HuH-7 (cell line): ENCODE data around the gene SSR1.

ENCODE experiments used
- DNase-seq: peaks from one replicate; pipeline ENCODE4 v3.0.0; 2011; ENCODE audit warnings: low spot score

SSR1 gene

DNA sequence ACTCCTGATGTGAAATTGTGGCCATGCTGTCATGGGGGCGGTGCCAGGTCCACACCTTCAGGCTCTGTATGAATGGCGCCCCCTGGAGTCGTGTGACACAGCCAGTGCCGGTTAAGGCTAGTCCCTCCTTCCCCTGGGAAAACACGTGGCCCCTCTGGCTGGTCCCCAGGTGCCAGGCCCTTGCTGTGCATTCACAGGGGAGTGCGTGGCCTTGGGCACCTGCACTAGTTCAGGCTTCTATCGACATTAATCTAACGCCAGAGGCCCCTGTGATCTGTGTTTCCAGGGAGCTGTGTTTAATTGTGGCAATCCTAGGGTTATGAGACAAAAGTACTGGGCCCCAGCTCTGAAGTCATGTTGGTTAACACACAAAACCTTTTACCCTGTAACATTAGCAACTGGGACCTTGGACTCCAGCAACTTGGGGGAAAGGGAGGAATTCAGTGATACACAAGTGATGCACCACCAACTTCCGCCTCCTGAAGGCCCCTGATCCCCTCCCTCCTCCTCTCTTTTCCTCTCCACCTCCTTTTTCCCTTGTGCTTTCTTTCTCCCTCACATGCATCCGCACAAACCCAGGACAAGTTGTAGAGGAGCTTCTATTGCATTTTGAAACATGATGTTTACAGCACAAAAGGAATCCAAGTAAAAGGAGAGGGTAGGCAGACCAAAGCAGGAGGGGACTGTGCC lies 74.0 kb downstream of the SSR1 start:
- peak; percentile 72 for DNase-seq

DNA sequence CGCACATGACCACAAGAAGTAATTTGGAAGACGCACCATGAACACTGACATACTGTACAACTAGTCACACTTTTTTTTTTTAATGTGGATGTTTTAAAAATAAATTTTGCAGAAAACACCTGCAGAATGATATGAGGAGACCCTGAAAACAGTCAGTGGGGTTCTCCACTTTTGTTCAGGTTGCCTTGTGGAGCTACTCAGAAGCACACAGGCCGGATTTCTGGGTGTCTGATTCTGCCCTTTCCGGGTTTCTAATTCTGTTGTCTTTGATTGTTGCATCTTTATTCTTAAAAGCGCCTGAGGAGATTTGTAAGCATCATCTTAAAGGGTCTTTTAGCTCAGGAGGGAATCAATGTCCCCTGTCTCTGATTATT lies 74.5 kb downstream of the SSR1 start:
- DNase-seq, result no peak

DNA sequence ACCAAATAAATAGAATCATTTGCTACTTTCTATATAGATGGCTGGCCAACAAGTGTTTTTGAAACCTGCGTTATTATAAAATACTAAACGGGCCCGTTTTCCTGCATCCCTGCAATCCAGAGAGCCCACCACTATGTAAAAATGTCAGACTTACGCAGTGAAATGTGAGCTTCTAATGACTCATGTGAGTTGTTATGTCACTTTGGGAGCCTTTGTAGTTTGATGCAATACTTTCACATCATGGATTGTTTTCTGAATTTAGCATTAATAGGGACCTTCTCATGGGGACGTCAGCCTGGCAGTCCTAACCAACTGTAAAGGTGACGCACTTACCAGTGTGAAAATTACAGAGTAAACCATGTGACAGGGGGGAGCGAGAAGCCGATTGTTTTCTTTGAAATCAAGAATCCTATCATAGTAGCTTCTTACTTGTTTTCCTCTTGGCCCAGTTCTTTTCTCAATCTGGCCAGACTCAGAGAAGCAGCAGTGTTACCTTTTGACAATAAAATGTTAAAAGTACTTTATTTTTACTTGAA lies 75.3 kb downstream of the SSR1 start:
- DNase-seq, result no peak

DNA sequence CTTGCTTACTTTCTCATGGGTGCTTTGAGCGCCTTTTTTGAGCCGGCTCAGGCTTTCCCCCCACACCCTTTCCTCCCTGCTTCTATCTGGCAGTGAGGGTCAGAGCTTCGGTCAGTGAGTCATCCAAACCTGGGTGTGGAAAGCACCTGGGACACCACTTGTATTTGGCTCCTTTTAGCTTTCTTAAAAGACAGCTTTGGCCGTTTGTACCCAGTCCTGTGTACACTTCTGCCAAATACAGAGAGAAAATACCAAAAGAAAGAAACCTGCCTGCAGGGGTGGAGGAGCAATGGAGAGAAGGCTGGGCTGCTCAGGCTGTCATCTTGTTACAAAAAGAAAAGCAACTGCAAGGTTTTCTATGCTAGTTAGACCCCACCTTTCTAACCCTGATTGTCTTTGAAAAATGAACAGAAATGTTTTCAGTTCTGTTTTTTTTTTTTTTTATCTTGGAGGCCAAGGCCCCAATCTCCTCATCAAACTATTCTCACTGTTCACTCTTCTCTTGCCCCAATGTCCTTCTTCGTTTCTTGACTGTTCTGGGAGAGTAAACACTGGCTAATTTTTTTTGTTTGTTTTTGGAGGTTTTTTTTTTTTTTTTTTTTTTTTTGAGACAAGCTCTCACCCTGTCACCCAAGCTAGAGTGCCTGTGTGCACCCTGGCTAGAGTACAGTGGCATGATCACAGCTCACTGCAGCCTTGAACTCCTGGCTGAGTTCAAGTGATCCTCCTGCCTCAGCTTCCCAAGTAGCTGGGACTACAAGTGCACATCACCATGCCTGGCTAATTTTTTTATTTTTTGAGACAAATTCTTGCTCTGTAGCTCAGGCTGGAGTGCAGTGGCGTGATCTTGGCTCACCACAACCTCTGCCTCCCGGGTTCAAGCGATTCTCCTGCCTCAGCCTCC lies 76.4 kb downstream of the SSR1 start:
- no peak for DNase-seq

DNA sequence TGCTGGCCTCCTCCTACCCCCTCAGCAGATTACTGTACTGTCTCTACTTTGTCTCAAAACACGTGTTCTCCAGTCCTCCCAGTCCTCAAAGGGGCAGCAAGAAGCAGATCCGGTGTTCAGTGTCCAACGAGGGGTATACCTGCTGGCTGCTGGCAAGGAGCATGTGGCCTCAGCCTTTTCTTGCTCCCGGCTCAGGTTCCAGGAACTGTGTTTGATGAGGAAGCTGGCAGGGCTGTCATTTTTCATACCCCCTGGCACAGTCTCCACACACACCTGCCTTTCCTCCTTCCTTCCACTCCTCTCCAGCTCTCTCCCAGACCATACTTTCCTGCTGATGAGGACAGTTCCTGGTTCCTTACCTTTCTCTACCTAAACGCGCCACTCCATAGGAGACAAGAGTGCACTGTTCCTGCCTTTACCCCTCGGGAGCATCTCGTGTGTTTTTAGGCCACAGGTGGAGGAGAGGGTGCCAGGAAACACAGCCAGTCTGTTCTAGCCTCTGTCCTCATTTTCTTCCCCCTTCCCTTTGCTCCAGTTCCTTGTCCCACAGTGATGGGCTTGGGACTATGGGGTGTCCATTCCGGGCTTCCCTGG lies 77.2 kb downstream of the SSR1 start:
- DNase-seq, result no peak

DNA sequence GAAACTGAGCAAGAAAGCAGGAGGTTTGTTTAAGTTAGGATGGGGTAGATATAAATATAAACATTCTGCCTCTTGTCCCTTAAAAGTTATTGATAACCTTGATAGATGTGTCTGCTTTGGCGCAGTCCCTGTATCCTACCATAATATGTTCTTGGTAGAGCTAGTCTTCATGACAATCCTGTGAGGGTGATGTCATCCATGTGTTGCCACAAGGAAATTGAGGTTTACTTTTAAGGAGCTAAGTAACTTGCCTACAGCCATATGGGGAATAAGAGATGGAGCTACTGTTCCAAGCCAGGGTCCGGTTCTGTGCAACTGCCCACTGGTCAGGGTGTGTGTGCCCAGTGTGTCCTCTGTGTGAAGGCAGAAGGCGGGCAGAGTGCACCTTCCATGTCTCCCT lies 78.5 kb downstream of the SSR1 start:
- no peak for DNase-seq

DNA sequence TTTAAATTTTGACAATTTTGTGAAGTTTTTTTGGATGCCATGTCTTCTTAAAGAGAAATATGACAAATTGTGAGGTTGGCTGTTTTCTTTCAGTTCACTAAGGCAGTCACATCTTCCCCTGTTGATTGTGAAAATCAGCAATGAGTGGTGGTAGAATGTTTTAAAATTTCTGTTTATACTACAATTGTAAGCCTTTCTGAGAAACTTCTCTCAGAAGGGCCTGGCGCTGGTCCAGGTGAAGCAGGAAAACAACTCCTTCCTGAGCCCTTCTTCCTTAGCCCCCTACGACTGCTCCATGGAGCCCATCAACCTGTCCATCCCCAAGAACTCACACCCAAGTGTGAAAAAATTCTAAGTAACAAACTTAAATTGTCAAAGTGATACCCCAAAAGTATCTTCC lies 80.6 kb downstream of the SSR1 start:
- no peak for DNase-seq

DNA sequence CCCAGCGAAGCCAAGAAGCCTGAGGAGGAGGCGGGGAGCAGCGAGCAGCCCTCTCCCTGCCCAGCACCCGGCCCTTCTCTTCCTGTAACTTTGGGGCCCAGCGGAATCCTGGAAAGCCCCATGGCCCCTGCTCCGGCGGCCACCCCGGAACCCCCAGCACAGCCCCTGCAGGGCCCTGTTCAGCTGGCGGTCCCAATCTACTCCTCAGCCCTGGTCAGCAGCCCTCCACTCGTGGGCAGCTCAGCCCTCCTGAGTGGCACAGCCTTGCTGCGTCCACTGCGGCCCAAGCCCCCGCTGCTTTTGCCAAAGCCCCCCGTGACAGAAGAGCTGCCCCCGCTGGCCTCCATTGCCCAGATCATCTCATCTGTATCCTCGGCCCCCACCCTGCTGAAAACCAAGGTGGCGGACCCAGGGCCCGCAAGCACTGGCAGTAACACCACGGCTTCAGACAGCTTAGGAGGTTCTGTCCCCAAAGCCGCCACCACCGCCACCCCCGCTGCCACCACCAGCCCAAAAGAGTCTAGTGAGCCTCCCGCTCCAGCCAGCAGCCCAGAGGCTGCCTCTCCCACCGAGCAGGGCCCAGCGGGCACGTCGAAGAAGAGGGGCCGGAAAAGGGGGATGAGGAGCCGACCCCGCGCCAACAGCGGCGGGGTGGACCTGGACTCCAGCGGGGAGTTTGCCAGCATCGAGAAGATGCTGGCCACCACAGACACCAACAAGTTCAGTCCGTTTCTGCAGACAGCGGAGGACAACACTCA lies 81.9 kb downstream of the SSR1 start:
- no peak for DNase-seq

DNA sequence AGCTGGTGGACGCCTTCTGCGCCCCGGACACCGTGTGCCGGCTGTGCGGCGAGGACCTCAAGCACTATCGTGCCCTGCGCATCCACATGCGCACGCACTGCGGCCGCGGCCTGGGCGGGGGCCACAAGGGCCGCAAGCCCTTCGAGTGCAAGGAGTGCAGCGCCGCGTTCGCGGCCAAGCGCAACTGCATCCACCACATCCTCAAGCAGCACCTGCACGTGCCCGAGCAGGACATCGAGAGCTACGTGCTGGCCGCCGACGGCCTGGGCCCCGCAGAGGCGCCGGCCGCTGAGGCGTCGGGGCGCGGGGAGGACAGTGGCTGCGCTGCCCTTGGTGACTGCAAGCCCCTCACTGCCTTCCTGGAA lies 82.7 kb downstream of the SSR1 start:
- DNase-seq, result no peak

DNA sequence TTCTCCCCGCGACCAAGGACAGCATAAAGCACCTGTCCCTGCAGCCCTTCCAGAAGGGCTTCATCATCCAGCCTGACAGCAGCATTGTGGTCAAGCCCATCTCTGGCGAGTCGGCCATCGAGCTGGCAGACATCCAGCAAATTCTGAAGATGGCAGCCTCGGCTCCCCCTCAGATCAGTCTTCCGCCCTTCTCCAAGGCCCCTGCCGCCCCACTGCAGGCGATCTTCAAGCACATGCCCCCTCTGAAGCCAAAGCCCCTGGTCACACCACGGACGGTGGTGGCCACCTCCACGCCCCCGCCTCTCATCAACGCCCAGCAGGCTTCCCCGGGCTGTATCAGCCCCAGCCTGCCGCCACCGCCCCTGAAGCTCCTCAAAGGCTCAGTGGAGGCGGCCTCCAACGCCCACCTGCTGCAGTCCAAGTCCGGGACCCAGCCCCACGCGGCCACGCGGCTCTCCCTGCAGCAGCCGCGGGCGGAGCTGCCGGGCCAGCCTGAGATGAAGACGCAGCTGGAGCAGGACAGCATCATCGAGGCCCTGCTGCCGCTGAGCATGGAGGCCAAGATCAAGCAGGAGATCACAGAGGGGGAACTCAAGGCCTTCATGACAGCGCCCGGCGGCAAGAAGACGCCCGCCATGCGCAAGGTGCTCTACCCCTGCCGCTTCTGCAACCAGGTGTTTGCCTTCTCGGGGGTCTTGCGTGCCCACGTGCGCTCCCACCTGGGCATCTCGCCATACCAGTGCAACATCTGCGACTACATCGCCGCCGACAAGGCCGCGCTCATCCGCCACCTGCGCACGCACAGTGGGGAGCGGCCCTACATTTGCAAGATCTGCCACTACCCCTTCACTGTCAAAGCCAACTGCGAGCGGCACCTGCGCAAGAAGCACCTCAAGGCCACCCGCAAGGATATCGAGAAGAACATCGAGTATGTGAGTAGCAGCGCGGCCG lies 83.3 kb downstream of the SSR1 start:
- DNase-seq, result no peak

DNA sequence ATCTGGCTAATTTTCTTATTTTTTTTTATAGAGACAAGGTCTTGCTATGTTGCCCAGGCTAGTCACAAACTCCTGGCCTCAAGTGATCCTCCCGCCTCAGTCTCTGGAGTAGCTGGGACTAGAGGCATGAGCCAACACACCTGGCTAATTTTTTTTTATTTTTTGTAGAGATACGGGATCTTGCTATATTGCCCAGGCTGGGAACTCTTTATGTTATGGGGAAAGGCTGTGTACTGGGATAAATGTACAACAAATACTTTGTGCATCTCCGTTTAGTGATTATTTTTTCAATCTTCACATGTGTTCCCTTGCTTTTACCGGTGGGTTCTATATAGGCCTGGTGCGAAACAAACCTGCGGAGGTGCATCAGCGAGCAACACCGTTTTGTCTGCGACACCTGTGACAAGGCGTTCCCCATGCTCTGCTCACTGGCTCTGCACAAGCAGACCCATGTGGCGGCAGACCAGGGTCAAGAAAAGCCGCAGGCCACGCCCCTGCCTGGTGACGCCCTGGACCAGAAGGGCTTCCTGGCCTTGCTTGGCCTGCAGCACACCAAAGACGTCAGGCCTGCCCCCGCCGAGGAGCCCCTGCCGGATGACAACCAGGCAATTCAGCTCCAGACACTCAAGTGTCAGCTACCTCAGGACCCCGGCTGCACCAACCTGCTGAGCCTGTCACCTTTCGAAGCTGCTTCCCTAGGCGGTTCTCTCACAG lies 84.2 kb downstream of the SSR1 start:
- no peak for DNase-seq

DNA sequence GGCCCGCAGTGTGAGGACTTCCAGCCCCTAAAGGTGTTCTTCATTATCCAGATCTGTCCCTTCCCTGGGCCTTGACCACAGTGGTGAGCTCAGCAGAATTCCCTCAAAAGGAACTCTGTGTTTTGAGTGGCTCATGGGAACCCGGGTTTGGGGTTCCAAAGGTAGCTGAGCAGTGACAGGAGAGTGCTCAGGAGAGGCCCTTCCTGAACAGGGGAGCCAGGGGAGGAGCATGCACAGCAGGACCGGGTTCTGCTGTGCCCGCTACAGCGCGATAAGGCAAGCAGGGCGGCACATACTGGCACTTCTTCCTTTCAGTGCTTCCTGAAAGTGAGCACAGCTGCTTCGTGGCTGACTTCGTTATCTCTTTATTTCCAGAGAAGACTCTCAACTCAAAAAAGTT lies 88.3 kb downstream of the SSR1 start:
- DNase-seq, result no peak

DNA sequence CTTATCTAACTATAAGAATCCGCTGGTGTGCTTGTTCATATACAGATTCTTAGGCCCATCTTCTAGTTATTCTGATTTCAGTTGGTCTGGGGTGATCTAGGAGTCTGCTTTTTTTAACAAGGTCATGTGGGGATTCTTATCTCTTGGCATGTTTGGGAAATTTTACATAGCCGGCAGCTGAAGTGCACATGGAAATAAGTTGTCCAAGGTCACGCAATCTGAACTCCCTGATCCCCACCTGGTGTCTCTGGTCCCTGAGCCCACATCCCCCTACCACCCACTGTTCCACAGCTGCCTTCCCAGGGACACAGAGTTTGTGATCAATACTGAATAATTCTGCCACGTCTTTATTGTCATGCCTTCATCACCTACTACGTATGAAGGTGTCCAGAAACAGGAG lies 90.8 kb downstream of the SSR1 start:
- no peak for DNase-seq

DNA sequence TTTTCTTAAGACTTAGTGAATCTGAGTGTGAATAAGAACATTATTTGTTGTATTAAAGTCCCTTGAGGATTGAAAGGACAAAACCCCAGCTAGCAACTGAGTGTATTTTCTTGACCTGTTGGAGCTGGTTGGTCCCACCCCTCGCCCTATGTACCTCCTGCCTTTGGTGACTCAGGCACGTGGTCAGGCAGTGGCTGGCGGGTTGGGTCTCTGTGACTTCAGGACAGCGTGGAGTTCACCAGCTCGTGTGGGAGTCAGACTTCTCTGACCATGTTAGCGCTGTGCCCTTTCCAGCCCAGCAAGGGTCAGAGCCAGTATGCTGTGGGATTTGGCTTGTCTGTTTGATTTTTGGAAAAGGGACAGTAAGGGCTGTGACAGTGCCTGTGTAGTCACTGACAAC lies 93.7 kb downstream of the SSR1 start:
- DNase-seq, result no peak

DNA sequence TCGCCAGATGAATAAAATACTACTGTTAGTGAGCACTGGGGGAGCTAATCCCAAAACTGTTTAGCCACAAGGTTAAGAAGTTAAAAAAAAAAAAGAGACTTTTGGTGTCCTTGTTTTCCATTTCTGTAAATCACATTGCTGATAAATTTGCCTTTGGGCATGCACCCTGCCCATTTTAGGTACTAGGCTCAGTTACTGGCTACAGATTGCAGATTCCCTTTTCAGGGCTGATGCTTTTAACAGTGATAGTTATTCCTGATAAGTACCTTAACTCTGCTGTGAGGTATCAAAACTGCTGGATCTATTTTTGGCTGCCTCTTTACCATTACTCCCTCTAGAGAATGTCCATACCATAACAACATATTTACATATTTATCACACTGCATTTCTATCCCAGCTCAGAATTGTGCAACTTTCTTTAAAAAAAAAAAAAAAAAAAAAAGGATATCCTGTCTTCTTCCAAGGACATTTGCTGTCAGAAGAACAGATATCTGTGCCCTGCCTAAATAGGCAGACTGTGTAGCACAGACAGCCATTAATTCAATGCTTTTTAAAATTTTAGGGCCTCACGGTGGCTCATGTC lies 94.5 kb downstream of the SSR1 start:
- no peak for DNase-seq
